Breast epithelium (tissue), 4 donors: Measurements from ENCODE around the gene KANSL1L. TPM values are rescaled to one million over a fixed set of nuclear protein-coding genes. Genes with fewer than 3 reads are reported as not detected.

Source experiments
- DNase-seq, 2 donors: peaks; one replicate each; pipeline ENCODE4 v3.0.0-alpha.2; 2019; ENCODE audit warnings: low spot score in 2 of 2
- H3K27ac ChIP-seq, 2 donors: fragments of 200-600 bp; sonication (generic) in 1 of 2; one replicate each; pipeline ENCODE4 v1.5.1; 2016 to 2019; ENCODE audit warnings: mild to moderate bottlenecking in 1 of 2
- H3K27me3 ChIP-seq, 2 donors: fragments of 200-600 bp; sonication (generic) in 1 of 2; one replicate each; pipeline versions ENCODE4 v1.5.1 to v1.6.0; 2017 to 2019; ENCODE audit warnings: control low read depth in 1 of 2, mild to moderate bottlenecking in 1 of 2
- H3K36me3 ChIP-seq: fragments of 200-600 bp; one replicate; pipeline ENCODE4 v1.5.1; 2019
- H3K4me1 ChIP-seq, 2 donors: fragments of 200-600 bp; sonication (generic); one replicate each; pipeline ENCODE4 v1.5.1; 2016 to 2019; ENCODE audit warnings: control low read depth in 1 of 2
- H3K4me3 ChIP-seq, 3 donors: fragments of 200-600 bp; sonication (generic); 1 replicate in 2 of 3; 2 replicates in 1 of 3; pipeline ENCODE4 v1.5.1; 2016 to 2019; ENCODE audit warnings: mild to moderate bottlenecking in 3 of 3, moderate library complexity in 2 of 3
- H3K9me3 ChIP-seq, 2 donors: fragments of 200-600 bp; sonication (generic) in 1 of 2; one replicate each; pipeline ENCODE4 v1.5.1; 2016 to 2019; ENCODE audit warnings: control low read depth in 1 of 2
- CTCF ChIP-seq, 3 donors: fragments of 450-650 bp; IDR thresholded peaks; one replicate each; pipeline ENCODE4 v1.5.1; 2016 to 2017; ENCODE audit warnings: antibody characterized with exemption in 3 of 3, mild to moderate bottlenecking in 3 of 3, moderate library complexity in 3 of 3
- POLR2A ChIP-seq: fragments of 450-650 bp; IDR thresholded peaks from one replicate; pipeline ENCODE4 v1.6.1; 2016; ENCODE audit warnings: antibody characterized with exemption, mild to moderate bottlenecking, moderate library complexity
- POLR2AphosphoS5 ChIP-seq, 3 donors: sonication (generic); formaldehyde crosslinking; IDR thresholded peaks; one replicate each; pipeline ENCODE4 v1.6.1; 2017; ENCODE audit warnings: antibody characterized with exemption in 3 of 3
- intact Hi-C: fragments of 100-400 bp; cut with DNase I; formaldehyde crosslinking; loops from one replicate; pipeline ENCODE4 v1.15.1; 2023; ENCODE audit warnings: low total_unique reads
- total RNA-seq, 3 donors: library from RNA; depleted of rRNA; stranded (reverse); fragments of >200 nt; gene quantifications; one replicate each; pipeline ENCODE4 v1.1.0, GENCODE V29; 2016

Gene KANSL1L
- total RNA-seq, 3 donors from 2014 or later = 40.3 to 55.8 (median 52.8) TPM

- DNase-seq = no peak
- intact Hi-C loops = no loop called here
- Histone ChIP-seq H3K4me1 (no peaks in the 10 kb centered on the region), H3K9me3 (no peaks in the 10 kb centered on the region), H3K4me3 (no peak overlapping the region), H3K36me3 (peaks cover 12% of the 10 kb centered on the region), H3K27me3 (no peaks in the 10 kb centered on the region), H3K27ac (no peak overlapping the region)
- TF ChIP-seq POLR2A = no peak
- no peak for TF ChIP-seq POLR2AphosphoS5 (IDR thresholded peaks at IDR 0.05)
- TF ChIP-seq CTCF (IDR thresholded peaks at IDR 0.05) = no peak
Observed at GRCh38 chr2:210147614-210148013, 23.6 kb downstream of the KANSL1L start.

- Histone ChIP-seq H3K4me1 (no peaks in the 10 kb centered on the region), H3K4me3 (no peak overlapping the region), H3K9me3 (no peaks in the 10 kb centered on the region), H3K27me3 (no peaks in the 10 kb centered on the region), H3K36me3 (no peaks in the 10 kb centered on the region), H3K27ac (no peak overlapping the region)
- intact Hi-C loops = no loop called here
- no peak for TF ChIP-seq POLR2A
- no peak for TF ChIP-seq POLR2AphosphoS5 (IDR thresholded peaks at IDR 0.05)
- TF ChIP-seq CTCF (IDR thresholded peaks at IDR 0.05) = no peak
- no peak for DNase-seq
Observed at GRCh38 chr2:210132239-210132638, 39.0 kb downstream of the KANSL1L start.

DNA sequence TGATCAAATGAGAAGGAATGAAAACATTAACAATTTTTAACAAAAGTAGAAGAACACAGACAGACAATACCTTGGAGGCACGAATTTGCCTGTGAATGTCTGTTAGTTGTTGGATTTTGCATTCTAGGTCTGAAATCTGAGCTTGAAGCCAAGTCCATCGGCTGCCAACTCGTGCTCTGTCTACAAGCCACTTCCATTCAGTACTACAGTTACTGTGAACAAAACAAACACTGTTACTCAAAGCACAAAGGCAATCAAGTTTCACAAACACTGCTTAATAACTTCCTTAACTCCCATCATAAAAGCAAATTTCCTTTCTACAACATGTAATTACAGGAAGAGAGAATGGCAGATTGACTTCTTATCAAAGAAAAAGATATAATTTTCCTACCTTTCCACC lies 42.2 kb downstream of the KANSL1L start:
- Histone ChIP-seq H3K4me1 (no peaks in the 10 kb centered on the region), H3K27ac (no peak overlapping the region), H3K9me3 (peaks cover 0 to 19% of the 10 kb centered on the region in 2 donors), H3K27me3 (no peaks in the 10 kb centered on the region), H3K36me3 (no peaks in the 10 kb centered on the region), H3K4me3 (no peak overlapping the region)
- no peak for DNase-seq
- TF ChIP-seq POLR2AphosphoS5 (IDR thresholded peaks at IDR 0.05) (no peak), POLR2A (no peak), CTCF (IDR thresholded peaks at IDR 0.05) (no peak)
- intact Hi-C loops = no loop called here

- H3K27me3 ChIP-seq = no peaks in the 10 kb centered on the region
- H3K27ac ChIP-seq = no peak overlapping the region
- no peak overlapping the region for H3K4me3 ChIP-seq
- TF ChIP-seq POLR2AphosphoS5 (IDR thresholded peaks at IDR 0.05) = no peak
- TF ChIP-seq POLR2A = no peak
- no peak for TF ChIP-seq CTCF (IDR thresholded peaks at IDR 0.05)
- no peaks in the 10 kb centered on the region for H3K4me1 ChIP-seq
- intact Hi-C loops = no loop called here
- H3K36me3 ChIP-seq = no peaks in the 10 kb centered on the region
- peaks cover 6 to 36% of the 10 kb centered on the region in 2 donors for H3K9me3 ChIP-seq
- DNase-seq = no peak
Observed at GRCh38 chr2:210113614-210114235, 57.5 kb downstream of the KANSL1L start.

DNA sequence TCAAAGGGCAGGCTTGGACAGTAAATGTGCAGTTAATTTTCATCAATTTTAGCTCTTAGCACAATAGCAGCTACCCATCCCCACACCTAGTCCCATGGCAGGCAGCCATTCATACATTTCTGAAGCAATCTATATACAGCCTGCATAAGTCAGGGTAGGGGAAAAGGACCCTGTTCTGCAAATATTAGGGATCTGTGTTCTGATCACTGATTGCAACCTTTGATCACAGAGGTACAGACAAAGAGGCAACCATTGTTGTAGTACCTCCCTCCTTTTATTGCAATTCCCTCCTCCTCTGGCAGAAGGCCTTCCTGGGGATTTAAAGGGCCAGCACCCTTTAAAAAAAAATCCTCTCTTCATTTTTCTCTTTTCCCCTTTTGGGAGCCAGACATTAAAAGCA lies 58.3 kb downstream of the KANSL1L start:
- H3K36me3 ChIP-seq = no peaks in the 10 kb centered on the region
- intact Hi-C loops = no loop called here
- H3K9me3 ChIP-seq = peaks cover 6 to 35% of the 10 kb centered on the region in 2 donors
- no peaks in the 10 kb centered on the region for H3K27me3 ChIP-seq
- H3K4me3 ChIP-seq = no peak overlapping the region
- TF ChIP-seq POLR2A = no peak
- TF ChIP-seq POLR2AphosphoS5 (IDR thresholded peaks at IDR 0.05) = no peak
- TF ChIP-seq CTCF (IDR thresholded peaks at IDR 0.05) = no peak
- no peaks in the 10 kb centered on the region for H3K4me1 ChIP-seq
- no peak for DNase-seq
- H3K27ac ChIP-seq = no peak overlapping the region
